GM21576 (cell line): ENCODE measurements around the gene TPSB2.
"Not testable (repeated sequence)": the region's sequence is repeated elsewhere in the genome, so short reads cannot be mapped to it uniquely, and the experiment has no call there.

Experiments
- ATAC-seq: cut with Tn5 transposase; IDR thresholded peaks from one replicate; pipeline ENCODE4 v1.9.1; 2021; ENCODE audit warnings: mild to moderate bottlenecking, moderate library complexity; ENCODE audit not compliant: unreplicated experiment

The TPSB2 gene

DNA sequence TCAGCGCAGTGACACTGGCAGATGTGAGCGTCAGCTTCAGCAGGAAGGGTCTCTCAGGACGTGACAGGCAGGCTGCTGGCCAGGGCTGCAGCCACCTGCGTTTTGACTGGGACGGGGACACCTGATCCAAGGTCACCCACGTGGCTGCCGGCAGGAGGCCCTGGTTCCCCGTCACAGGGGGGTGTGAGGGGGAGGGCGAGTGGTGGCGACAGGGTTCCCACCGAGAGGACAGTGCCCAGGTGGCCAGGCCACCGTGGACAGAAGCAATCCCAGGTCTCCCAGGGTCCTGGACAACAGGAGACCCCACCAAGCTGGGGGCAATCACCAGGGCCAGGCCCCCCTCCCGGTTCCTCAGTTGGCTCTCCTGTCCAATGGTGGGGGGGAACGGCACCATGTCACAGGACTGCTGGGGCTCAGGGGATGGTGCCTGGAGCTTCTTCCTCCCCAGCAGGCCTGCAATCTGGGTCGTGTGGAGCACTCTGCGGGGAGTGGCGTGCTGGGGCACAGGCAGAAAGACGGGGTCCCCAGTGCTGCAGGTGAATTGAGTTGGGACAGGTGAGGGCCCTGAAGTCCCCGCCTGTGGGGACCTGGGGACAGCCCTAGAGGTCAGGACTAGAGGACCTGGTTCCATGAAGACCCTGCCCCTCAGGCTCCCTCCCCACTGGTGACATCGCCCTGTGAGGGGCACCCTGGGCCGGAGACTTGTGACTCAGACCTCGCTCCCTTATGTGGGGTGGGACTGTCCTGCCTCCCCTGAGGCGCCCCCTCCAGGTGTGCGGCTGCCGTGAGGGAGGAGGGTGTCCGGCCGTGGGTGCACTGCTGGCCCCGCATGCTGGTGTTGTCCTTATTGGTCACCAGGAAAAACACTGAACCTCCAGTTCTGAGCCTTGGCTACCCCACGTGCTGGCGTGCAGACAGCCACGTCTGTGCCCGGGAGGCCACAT lies 14.2 kb upstream of the TPSB2 start:
- ATAC-seq, result not testable (repeated sequence)

DNA sequence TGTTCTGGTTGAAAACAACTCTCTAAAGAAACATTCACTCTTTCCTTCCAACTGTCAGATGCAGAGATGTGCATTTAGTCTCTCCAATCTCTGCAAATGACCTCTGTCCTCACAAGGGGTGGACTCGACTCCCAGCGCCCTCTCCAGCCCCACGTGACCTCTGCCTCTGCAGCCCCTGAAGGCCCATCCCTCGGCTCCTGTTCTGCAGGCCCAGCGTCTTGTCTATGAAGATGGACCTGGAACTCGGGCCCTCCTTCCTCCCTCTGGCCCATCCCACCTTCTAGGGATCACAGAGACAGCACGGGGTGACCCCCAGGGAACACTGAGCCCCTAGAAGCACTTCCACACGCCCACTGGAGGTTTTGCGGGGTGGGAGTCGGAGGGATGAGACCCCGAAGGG lies 13.4 kb upstream of the TPSB2 start:
- not testable (repeated sequence) for ATAC-seq

DNA sequence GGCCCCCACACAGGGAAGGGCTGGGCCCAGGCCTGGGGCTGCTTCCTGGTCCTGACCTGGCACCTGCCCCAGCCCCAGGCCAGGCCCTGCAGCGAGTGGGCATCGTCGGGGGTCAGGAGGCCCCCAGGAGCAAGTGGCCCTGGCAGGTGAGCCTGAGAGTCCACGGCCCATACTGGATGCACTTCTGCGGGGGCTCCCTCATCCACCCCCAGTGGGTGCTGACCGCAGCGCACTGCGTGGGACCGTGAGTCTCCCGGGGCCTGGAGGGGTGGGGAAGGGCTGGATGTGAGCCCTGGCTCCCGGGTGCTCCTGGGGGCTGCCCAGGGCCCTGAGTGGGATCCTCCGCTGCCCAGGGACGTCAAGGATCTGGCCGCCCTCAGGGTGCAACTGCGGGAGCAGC lies 11.1 kb upstream of the TPSB2 start:
- ATAC-seq, result not testable (repeated sequence)

GRCh38 chr16:1240436-1240835 lies 10.5 kb upstream of the TPSB2 start, which contains the start of gene TPSAB1:
Gene TPSAB1 (plus strand): TSS chr16:1240705. CDS start chr16:1240939, 234 bp downstream.
- not testable (repeated sequence) for ATAC-seq

DNA sequence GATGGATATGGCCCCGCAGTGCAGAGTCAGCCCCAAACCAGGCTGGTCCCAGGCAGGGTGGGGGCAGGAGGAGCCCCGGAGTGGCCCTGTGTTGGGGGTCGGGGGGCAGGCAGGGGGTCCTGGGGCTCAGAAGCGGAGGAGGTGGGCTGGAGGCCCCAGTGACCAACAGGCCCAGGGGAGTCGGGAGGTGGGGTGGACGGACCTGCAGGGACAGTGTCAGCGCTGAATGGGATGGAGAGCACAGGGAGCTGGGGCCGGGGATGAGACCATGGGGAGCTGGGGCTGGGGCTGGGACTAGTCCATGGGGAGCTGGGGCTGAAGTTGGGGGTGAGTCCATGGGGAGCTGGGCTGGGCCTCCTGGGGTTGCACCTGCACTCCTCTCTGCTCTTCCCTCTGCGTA lies 9.6 kb upstream of the TPSB2 start:
- ATAC-seq, result not testable (repeated sequence)

DNA sequence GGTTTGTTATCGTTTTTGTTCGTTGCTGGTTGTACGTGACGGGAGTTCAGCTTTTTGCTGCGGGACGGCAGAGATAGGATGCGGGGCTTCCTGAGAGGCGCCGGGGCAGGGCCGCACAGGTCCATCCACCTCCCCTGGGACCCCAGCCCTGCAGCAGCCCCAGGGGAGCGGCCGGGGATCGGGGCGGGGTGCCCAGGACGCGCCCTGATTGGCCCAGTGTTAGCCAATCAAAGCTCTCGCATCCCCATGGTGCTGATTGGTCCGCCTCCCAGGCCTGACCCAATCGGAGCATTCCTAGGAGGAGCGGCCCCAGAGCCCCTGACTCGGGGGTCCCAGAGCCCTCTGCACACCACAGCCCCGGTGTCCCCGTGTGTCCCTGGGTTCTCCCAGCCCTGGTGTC lies 8.9 kb upstream of the TPSB2 start:
- not testable (repeated sequence) for ATAC-seq

GRCh38 chr16:1237990-1238389 lies 8.0 kb upstream of the TPSB2 start:
- no peak for ATAC-seq

GRCh38 chr16:1236659-1237058 lies 6.7 kb upstream of the TPSB2 start:
- not testable (repeated sequence) for ATAC-seq

GRCh38 chr16:1232049-1232748 lies 2.2 kb upstream of the TPSB2 start:
- not testable (repeated sequence) for ATAC-seq

DNA sequence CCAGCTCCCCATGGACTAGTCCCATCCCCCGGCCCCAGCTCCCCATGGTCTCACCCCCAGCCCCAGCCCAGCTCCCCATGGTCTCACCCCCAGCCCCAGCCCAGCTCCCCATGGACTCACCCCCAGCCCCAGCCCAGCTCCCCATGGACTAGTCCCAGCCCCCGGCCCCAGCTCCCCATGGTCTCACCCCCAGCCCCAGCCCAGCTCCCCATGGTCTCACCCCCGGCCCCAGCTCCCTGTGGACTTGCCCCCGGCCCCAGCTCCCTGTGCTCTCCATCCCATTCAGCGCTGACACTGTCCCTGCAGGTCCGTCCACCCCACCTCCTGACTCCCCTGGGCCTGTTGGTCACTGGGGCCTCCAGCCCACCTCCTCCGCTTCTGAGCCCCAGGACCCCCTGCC lies 1.3 kb upstream of the TPSB2 start:
- ATAC-seq, result not testable (repeated sequence)

DNA sequence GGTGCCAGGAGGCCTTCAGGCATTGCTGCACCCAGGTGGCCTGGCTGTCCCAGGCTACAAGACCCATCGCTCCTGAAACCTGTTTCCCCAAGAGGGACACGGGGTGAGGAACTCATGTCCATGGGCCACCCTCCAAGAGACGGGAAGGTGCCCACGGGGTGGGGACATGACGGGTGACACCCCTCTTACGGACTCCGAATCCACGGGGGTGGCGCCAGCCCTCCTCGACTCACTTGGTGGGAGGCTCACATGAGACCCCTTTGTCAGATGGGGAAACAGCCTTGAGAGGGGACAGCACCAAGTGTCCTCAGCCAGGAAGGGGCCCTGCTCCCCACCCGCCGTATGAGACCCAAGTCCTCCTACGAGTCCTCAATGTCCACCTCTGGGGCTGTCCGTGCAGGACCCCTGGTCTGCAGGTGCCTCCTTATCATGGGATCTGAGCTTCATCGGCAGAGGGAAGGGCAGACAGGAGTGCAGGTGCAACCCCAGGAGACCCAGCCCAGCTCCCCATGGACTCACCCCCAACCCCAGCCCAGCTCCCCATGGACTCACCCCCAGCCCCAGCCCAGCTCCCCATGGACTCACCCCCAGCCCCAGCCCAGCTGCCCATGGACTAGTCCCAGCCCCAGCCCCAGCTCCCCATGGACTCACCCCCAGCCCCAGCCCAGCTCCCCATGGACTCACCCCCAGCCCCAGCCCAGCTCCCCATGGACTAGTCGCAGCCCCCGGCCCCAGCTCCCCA lies 658 bp upstream of the TPSB2 start:
- ATAC-seq, result not testable (repeated sequence)

GRCh38 chr16:1229476-1229875 lies 508 bp downstream of the TPSB2 start:
- ATAC-seq, result not testable (repeated sequence)

DNA sequence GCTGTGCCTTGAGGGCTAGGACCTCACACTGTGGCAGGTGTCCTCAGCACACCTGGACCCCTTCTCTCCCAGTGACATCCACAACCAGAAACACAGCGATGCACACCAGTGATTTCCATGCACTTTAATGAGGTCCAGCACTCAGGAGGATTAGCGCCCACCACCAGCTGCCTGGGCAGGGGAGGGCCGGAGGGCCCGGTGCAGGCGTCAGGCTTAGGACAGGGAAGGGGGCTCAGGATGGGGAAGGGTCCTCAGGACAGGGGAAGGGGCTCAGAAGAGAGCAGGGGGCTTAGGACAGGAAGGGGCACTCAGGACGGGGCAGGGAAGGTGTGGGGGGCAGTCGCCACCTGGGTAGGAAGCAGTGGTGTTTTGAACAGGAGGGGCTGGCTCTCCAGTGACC lies 1.8 kb downstream of the TPSB2 start:
- not testable (repeated sequence) for ATAC-seq

GRCh38 chr16:1226692-1227091 lies 3.3 kb downstream of the TPSB2 start:
- not testable (repeated sequence) for ATAC-seq

DNA sequence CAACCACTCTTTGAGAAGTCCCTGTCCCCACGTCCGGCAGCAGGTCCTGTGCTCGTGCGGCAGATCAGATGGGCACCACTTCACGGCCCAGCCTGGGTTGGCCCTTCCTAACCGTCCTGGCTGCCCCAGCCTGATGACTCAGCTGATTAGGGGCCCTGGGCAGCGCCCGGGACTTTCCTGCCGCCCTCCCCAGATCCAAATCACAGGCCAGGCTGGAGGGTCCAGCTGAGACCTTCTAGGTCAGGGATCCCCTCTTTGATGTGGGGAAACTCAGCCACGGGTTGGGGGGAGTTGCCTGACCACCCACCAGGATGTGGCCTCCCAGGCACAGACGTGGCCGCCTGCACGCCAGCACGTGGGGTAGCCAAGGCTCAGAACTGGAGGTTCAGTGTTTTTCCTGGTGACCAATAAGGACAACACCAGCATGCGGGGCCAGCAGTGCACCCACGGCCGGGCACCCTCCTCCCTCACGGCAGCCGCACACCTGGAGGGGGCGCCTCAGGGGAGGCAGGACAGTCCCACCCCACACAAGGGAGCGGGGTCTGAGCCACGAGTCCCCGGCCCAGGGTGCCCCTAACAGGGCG lies 4.2 kb downstream of the TPSB2 start:
- not testable (repeated sequence) for ATAC-seq

DNA sequence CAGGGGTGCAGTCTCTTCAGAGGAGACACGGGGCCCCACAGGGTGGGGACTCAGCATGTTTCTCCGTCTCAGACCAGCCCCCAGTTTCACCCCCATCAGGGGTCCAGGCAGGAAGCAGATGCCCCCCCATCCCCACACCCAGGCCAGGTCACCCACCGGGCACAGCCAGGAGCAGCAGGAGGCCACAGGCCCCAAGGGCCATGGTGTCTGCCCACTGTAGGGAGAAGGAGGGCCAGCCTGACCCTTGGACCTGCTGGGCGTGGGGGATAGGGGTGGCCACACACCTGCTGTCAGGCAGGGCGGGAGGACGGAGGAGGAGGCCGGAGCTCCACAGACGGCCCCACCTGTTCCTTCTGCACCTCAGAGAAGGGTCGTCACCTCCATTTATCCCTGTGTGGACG lies 4.9 kb downstream of the TPSB2 start, which contains the start of gene TPSG1:
TPSG1 (minus strand) TSS at position 218 of the 401 bp plus-strand sequence; CDS start at position 202, 16 bp downstream.
- ATAC-seq, result no peak

DNA sequence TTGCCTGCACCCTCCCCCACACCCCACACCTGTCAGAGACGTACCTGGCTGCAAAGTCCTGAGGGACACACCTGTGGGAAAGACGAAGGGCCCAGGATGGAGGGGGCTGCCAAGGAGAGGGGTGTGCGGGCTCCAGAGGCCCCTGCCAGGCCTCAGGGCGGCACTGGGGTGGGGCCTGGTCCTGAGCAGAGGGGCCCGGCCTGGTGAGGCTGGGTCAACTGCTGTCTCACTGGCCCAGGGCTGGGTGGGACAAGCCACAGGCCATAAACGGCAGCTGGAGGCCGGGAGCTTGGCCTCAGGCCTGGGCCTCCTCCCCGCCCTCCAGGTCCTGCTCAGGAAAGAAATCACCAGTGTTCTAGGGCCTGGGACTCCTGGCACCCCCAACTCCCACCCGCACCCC lies 5.4 kb downstream of the TPSB2 start:
- no peak for ATAC-seq

GRCh38 chr16:1223355-1224214 lies 6.4 kb downstream of the TPSB2 start:
- no peak for ATAC-seq

GRCh38 chr16:1222553-1223354 lies 7.2 kb downstream of the TPSB2 start:
- ATAC-seq, result no peak
